KMS-11 (cell line): ENCODE measurements around the gene UBN1.

Source experiments
- H2AFZ ChIP-seq: fragments of 200-600 bp; sonication (generic); 2 replicates; pipeline ENCODE4 v1.6.1; 2016; ENCODE audit warnings: antibody characterized with exemption, mixed run types, low read depth
- H3K27ac ChIP-seq: fragments of 200-600 bp; sonication (generic); 2 replicates; pipeline ENCODE4 v1.6.1; 2016; ENCODE audit warnings: mild to moderate bottlenecking, mixed run types
- H3K27me3 ChIP-seq: fragments of 200-600 bp; sonication (generic); 2 replicates; pipeline ENCODE4 v1.6.1; 2017; ENCODE audit warnings: mild to moderate bottlenecking, low read depth, mixed run types, moderate library complexity; ENCODE audit not compliant: insufficient read depth
- H3K36me3 ChIP-seq: fragments of 200-600 bp; sonication (generic); 2 replicates; pipeline ENCODE4 v1.6.1; 2017; ENCODE audit warnings: mild to moderate bottlenecking, mixed run types; ENCODE audit not compliant: insufficient read depth
- H3K4me1 ChIP-seq: fragments of 200-600 bp; sonication (generic); 2 replicates; pipeline ENCODE4 v1.6.1; 2016; ENCODE audit warnings: mild to moderate bottlenecking, low read depth, mixed run types; ENCODE audit not compliant: poor library complexity, severe bottlenecking
- H3K4me2 ChIP-seq: fragments of 200-600 bp; sonication (generic); 2 replicates; pipeline ENCODE4 v1.7.0; 2016; ENCODE audit warnings: mild to moderate bottlenecking, mixed run types
- H3K4me3 ChIP-seq: fragments of 200-600 bp; sonication (generic); IDR thresholded peaks from 2 replicates; pipeline ENCODE4 v1.6.1; 2017; ENCODE audit warnings: low read depth, low read length, mixed read lengths; ENCODE audit not compliant: insufficient read depth
- H3K79me2 ChIP-seq: fragments of 200-600 bp; sonication (generic); 2 replicates; pipeline ENCODE4 v1.6.1; 2016; ENCODE audit warnings: low read depth, mixed run types; ENCODE audit not compliant: insufficient read depth
- H3K9ac ChIP-seq: fragments of 200-600 bp; sonication (generic); 2 replicates; pipeline ENCODE4 v1.6.1; 2016; ENCODE audit warnings: mild to moderate bottlenecking, mixed run types
- H4K20me1 ChIP-seq: fragments of 200-600 bp; sonication (generic); 2 replicates; pipeline ENCODE4 v1.6.1; 2016; ENCODE audit warnings: mild to moderate bottlenecking, mixed run types; ENCODE audit not compliant: insufficient read depth
- TF ChIP-seq, protein P1 (sequence below): fragments of 200-600 bp; sonication (generic); conservative IDR thresholded peaks from 2 replicates; pipeline ENCODE4 v1.6.1; 2017; ENCODE audit warnings: low read depth, mild to moderate bottlenecking, antibody characterized with exemption, low read length, moderate library complexity, mixed read lengths

UBN1 gene

GRCh38 chr16:4871071-4871470 is 23.8 kb downstream of the UBN1 start:
- Histone ChIP-seq H3K27me3 (no peaks in the 10 kb centered on the region), H3K4me1 (no peaks in the 10 kb centered on the region), H3K36me3 (peaks cover 10% of the 10 kb centered on the region; the same call in 1 of the 2 replicates), H3K4me2 (no peak overlapping the region), H4K20me1 (no peaks in the 10 kb centered on the region; the same call in 1 of the 2 replicates), H2AFZ (no peak overlapping the region), H3K79me2 (peaks cover 9% of the 10 kb centered on the region; the same call in 1 of the 2 replicates), H3K27ac (no peak overlapping the region), H3K4me3 (no peak overlapping the region), H3K9ac (no peak overlapping the region)
- TF ChIP-seq, protein P1, sequence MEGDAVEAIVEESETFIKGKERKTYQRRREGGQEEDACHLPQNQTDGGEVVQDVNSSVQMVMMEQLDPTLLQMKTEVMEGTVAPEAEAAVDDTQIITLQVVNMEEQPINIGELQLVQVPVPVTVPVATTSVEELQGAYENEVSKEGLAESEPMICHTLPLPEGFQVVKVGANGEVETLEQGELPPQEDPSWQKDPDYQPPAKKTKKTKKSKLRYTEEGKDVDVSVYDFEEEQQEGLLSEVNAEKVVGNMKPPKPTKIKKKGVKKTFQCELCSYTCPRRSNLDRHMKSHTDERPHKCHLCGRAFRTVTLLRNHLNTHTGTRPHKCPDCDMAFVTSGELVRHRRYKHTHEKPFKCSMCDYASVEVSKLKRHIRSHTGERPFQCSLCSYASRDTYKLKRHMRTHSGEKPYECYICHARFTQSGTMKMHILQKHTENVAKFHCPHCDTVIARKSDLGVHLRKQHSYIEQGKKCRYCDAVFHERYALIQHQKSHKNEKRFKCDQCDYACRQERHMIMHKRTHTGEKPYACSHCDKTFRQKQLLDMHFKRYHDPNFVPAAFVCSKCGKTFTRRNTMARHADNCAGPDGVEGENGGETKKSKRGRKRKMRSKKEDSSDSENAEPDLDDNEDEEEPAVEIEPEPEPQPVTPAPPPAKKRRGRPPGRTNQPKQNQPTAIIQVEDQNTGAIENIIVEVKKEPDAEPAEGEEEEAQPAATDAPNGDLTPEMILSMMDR: no peak

DNA sequence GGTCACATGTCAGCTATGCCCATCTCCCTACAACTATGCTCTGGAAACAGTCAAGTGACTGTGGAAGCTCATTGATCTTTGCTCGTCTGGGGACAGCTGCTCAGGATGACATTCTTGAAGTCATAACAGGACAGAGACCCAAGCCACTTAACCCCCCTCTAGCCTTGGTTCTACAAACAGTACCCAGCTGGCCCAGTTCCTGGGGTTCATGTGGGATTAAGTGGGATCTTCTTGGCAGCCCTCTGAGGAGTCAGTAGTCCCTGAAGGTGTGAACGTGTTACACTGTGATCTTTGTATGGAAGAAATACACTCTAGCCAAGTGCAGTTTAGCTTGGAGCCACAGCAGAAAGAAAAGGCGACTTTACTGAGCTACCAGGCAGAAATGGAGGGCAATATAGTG is 25.8 kb downstream of the UBN1 start:
- Histone ChIP-seq H3K4me1 (no peaks in the 10 kb centered on the region), H2AFZ (no peak overlapping the region), H3K4me3 (no peak overlapping the region), H3K36me3 (peaks cover 10% of the 10 kb centered on the region; the same call in 1 of the 2 replicates), H3K9ac (no peak overlapping the region), H4K20me1 (no peaks in the 10 kb centered on the region), H3K27me3 (no peaks in the 10 kb centered on the region), H3K27ac (no peak overlapping the region), H3K79me2 (peaks cover 6% of the 10 kb centered on the region; the same call in 1 of the 2 replicates), H3K4me2 (no peak overlapping the region)
- TF ChIP-seq, protein P1: no peak

DNA sequence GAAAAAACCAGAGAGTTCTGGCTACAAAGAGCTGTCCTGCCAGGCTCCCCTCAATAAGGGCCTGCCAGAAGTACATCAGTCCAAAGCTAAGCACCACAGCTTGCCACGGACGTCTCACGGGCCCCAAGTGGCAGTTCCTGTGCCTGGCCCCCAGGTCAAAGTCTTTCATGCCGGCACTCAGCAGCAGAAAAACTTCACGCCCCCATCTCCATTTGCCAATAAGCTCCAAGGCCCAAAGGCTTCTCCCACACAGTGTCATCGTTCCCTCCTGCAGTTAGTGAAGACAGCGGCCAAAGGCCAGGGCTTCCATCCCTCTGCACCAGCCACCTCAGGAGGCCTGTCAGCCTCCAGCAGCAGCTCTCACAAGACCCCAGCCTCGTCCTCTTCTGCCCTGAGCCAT is 27.4 kb downstream of the UBN1 start:
- no peaks in the 10 kb centered on the region for H3K4me1 ChIP-seq
- TF ChIP-seq, protein P1: no peak
- H3K4me3 ChIP-seq: no peak overlapping the region
- H3K36me3 ChIP-seq: peaks cover 10% of the 10 kb centered on the region; the same call in 1 of the 2 replicates
- no peak overlapping the region for H3K4me2 ChIP-seq
- no peaks in the 10 kb centered on the region for H3K79me2 ChIP-seq
- H3K27me3 ChIP-seq: no peaks in the 10 kb centered on the region
- H4K20me1 ChIP-seq: no peaks in the 10 kb centered on the region
- H3K9ac ChIP-seq: no peak overlapping the region
- H2AFZ ChIP-seq: no peak overlapping the region
- H3K27ac ChIP-seq: no peak overlapping the region

GRCh38 chr16:4876646-4877379 is 29.5 kb downstream of the UBN1 start:
- no peaks in the 10 kb centered on the region; the same call in 1 of the 2 replicates for H3K36me3 ChIP-seq
- H3K4me1 ChIP-seq: no peaks in the 10 kb centered on the region
- H3K27me3 ChIP-seq: no peaks in the 10 kb centered on the region
- TF ChIP-seq, protein P1: no peak
- H3K4me3 ChIP-seq: no peak overlapping the region
- H3K4me2 ChIP-seq: no peak overlapping the region
- no peak overlapping the region for H3K9ac ChIP-seq
- no peaks in the 10 kb centered on the region for H4K20me1 ChIP-seq
- H3K79me2 ChIP-seq: no peaks in the 10 kb centered on the region
- no peak overlapping the region for H3K27ac ChIP-seq
- H2AFZ ChIP-seq: no peak overlapping the region
